Measurements from ENCODE around the gene IL1RAP. TPM values are rescaled to one million over a fixed set of nuclear protein-coding genes. Genes with fewer than 3 reads are reported as not detected.

The IL1RAP gene
- total RNA-seq, 2 donors from 2014 or later: 17.2 to 29.2 TPM

DNA sequence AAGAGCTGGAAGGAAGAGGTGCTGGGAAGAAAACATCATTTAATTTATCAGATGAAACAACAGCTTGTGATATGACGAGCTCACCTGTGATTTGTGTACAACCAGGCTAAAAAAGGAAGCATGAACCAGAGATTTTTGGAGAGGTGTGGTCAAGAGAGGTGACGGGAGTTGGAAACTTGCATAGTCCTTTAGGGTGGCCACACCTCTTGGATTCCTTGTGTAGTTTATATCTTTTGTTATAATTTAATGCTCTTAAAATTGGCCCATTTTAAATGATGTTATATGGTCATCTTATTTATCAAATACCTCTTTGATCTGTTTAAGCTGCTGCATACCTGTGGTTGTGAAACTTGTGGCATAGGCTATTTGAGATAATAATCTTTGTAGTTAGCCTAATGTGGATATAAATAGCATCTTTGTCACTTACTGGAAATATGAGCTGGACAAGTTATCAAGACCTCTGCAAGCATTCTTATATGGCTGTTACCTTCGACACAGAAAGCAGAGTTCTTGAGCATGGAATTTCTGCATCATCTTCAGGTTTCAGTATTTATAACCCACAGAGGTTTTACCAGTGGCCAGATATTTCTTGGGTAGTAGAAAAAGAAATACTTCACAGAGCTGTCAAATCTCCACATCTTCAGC is 49.1 kb downstream of the IL1RAP start:
- peaks cover 30% of the 10 kb centered on the region for H3K36me3 Mint-ChIP-seq (ENCODE audit: low read depth)
- ATAC-seq (replicated peaks): peak; percentile 42
- peaks cover 39% of the 10 kb centered on the region for H3K4me1 Mint-ChIP-seq
- H3K4me3 Mint-ChIP-seq: peak overlapping the region; percentile 71
- H3K27ac Mint-ChIP-seq: peak overlapping the region; percentile 95
- no peaks in the 10 kb centered on the region for H3K9me3 Mint-ChIP-seq
- no peaks in the 10 kb centered on the region for H3K27me3 Mint-ChIP-seq

DNA sequence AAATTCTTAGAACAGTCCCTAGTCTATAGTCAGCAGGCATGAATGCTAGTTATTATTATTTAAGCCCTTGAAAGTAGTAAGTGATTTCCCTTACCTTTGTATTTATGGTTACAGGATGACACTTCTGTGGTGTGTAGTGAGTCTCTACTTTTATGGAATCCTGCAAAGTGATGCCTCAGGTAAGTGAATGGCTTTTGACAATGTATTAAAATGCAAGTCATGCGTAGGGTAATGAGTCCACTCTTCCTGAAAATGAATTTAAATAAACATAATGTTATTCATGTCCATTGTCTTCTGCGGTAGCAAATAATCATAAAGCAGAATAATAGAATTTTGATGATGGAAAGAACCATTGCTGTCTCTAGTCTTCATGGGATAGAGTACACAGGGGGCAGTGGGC is 50.3 kb downstream of the IL1RAP start:
- Mint-ChIP-seq H3K27ac (no peak overlapping the region), H3K9me3 (no peaks in the 10 kb centered on the region), H3K27me3 (no peaks in the 10 kb centered on the region), H3K4me1 (peaks cover 40% of the 10 kb centered on the region), H3K4me3 (peak overlapping the region; percentile 71), H3K36me3 (ENCODE audit: low read depth) (peaks cover 31% of the 10 kb centered on the region)
- no peak for ATAC-seq (replicated peaks)

DNA sequence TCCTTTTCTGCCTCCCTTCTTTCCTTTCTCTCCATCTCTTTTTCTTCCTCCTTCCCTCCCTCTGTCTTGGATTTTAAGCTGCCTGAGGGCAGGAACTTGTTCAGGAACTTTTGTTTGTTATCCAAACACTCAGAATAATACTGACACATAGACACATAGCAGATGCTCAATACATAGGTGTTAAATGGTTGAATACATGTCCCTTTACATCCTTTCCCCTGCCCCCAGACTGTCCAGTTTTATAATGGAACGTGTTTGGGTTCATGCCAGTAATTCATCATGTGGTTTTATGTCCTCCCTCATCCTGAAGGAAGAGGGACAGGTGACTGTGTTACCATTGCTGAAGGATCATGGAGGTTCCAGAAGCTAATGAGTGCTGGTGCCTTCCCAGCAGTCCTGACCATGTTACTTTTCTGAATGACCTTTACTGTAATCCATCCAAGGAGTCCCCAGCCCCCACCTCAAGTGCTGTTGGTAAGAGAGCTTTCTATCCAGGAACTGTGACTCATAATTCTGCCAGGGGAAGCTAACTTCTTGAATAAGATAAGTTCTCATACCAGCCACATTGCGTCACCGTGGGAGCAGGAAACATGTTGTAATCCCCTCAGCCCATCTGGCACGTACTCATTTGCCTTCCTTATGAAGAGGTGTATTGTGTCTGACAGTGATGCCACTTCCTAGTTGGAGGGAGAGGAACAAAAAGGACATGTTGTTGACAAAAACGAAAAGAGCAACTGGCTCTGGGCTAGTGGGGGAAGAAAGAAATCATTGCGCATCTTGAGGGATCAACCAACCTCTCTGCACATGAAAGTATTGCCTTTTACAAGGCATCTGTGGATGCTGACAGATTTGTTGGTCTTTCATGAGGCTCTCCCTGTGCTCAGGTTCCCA is 52.4 kb downstream of the IL1RAP start:
- H3K27ac Mint-ChIP-seq: peak overlapping the region; percentile 79
- H3K9me3 Mint-ChIP-seq: no peaks in the 10 kb centered on the region
- H3K4me1 Mint-ChIP-seq: peaks cover 43% of the 10 kb centered on the region
- no peaks in the 10 kb centered on the region for H3K27me3 Mint-ChIP-seq
- ATAC-seq (replicated peaks): peak; percentile 89
- peak overlapping the region; percentile 59 for H3K4me3 Mint-ChIP-seq
- peaks cover 35% of the 10 kb centered on the region for H3K36me3 Mint-ChIP-seq (ENCODE audit: low read depth)

DNA sequence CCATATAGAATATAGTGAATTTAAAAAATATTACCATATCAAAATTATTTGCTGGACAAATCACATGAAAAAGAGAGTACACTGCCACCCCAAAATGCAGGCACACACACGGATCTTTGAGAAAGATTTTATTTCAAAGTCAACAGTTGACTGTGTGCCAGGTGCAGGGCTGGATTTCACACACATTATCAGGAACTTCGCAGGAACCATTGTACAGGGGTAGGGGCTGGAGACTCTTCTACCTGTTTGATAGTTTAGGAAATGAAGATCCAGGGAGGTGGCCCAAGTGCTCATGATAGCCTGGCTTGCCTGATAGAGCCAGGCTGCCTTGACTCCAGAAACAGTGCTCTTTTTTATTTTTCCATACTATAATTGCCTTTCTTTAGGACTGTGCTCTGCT is 54.2 kb downstream of the IL1RAP start:
- H3K9me3 Mint-ChIP-seq: no peaks in the 10 kb centered on the region
- H3K27me3 Mint-ChIP-seq: no peaks in the 10 kb centered on the region
- peak overlapping the region; percentile 62 for H3K27ac Mint-ChIP-seq
- H3K36me3 Mint-ChIP-seq (ENCODE audit: low read depth): peaks cover 34% of the 10 kb centered on the region
- H3K4me1 Mint-ChIP-seq: peaks cover 31% of the 10 kb centered on the region
- ATAC-seq (replicated peaks): no peak
- no peak overlapping the region for H3K4me3 Mint-ChIP-seq

DNA sequence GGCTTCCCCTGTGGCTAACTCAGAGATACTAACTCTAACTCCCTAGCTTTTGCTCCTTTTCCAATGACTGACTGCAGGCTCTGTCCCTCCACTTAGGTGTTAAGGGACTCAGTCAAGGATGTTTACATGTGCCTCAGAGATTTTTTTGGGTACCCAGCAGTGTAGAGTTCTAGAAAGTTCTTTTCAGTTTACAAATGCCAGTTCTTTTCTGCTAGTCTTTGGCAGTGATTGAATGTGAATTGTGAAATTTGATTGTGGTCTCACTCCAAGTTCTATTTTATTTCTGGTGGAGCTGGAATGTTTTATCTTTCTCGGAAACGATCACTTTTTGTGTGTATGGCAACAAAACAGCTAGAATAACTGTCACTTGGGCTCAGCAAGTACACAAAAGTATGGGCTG is 60.6 kb downstream of the IL1RAP start:
- no peak for ATAC-seq (replicated peaks)
- no peak overlapping the region for H3K27ac Mint-ChIP-seq
- no peaks in the 10 kb centered on the region for H3K9me3 Mint-ChIP-seq
- H3K4me1 Mint-ChIP-seq: peaks cover 6% of the 10 kb centered on the region
- H3K36me3 Mint-ChIP-seq (ENCODE audit: low read depth): peaks cover 1% of the 10 kb centered on the region
- no peak overlapping the region for H3K4me3 Mint-ChIP-seq
- no peaks in the 10 kb centered on the region for H3K27me3 Mint-ChIP-seq

DNA sequence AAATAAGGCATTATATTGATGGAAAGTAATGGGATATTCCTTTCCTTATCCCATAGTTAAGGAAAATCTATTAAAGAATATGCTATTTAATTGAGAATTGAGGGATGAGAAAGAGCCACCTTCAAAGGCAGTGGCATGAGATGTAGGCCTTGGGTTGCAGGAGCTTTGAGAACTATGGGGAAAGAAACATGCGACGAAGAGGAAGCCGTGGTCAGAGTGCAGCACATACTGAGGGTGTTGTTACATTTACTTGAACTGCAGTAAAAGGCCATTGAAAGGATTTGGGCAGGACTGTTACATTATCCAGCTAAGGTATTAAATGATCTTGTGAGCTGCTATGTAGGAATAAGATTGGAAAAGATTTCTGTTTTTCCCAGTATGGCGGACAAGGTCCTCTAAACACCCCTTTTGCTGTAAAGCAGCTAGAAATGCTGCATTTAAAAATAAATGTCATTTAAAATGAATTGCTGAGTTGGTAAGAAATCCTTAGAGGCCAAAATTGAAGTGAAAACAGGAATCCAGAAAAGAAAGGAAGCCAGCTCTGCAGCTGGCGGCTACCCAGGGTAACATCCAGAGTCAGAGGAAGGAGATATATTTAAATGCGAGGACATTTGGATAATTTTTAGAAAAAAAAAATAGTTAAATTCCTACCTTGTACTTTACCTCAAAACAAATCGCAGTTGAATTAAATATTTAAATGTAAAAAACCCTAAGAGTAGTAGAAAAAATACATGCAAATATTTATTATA is 61.7 kb downstream of the IL1RAP start:
- Mint-ChIP-seq H3K27me3 (no peaks in the 10 kb centered on the region), H3K9me3 (no peaks in the 10 kb centered on the region), H3K4me3 (no peak overlapping the region), H3K27ac (peak overlapping the region; percentile 7), H3K4me1 (no peaks in the 10 kb centered on the region), H3K36me3 (ENCODE audit: low read depth) (no peaks in the 10 kb centered on the region)
- ATAC-seq (replicated peaks): no peak

DNA sequence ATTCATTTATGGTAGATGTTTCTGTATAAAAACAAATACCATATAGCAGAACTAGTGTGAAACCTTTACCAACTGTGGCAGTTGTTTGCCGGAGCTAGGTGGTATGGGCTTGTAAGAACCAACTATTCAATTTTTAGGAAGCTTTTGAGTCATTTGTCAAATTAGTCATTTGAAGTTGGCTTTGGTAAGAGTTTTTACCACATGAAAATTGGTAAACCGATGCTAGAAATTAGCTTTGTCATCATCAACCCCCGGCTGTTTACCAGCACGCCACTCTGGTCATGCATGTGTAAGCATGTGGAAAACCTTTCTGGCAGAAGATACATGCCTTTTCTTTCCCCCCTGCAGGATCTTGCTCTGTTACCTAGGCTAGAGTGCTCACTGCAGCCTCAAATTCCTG is 63.3 kb downstream of the IL1RAP start:
- Mint-ChIP-seq H3K36me3 (ENCODE audit: low read depth) (no peaks in the 10 kb centered on the region), H3K27ac (peak overlapping the region; percentile 74), H3K4me3 (no peak overlapping the region), H3K9me3 (no peaks in the 10 kb centered on the region), H3K4me1 (no peaks in the 10 kb centered on the region), H3K27me3 (no peaks in the 10 kb centered on the region)
- peak; percentile 87 for ATAC-seq (replicated peaks)

DNA sequence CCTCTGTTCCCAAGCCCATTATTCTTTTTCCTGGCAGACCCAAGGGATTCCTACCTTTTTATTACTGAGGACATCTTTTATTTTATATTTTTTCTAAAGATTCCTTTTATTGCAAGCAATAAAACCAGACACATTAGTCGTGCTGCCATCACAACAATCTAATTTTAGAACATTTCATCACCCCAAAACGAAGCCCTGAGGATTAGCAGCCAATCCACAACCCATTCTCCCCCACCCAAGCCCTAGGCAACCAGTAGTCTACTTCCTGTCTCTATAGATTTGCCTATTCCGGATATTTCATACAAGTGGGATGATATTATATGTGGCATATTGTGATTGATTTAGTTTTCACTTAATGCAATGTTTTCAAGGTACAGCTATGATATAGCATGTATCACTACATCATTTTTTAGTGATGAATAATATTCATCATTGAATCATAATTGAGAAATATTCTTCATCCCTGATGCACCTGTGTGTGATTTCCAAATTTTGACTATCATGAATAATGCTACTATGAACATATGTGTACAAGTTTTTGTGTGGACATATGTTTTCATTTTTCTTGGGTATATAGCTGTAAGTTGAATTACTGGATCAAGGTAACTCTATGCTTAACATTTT is 65.7 kb downstream of the IL1RAP start:
- peak; percentile 18 for ATAC-seq (replicated peaks)
- no peaks in the 10 kb centered on the region for H3K4me1 Mint-ChIP-seq
- no peak overlapping the region for H3K4me3 Mint-ChIP-seq
- H3K27me3 Mint-ChIP-seq: no peaks in the 10 kb centered on the region
- no peaks in the 10 kb centered on the region for H3K36me3 Mint-ChIP-seq (ENCODE audit: low read depth)
- no peaks in the 10 kb centered on the region for H3K9me3 Mint-ChIP-seq
- H3K27ac Mint-ChIP-seq: no peak overlapping the region

DNA sequence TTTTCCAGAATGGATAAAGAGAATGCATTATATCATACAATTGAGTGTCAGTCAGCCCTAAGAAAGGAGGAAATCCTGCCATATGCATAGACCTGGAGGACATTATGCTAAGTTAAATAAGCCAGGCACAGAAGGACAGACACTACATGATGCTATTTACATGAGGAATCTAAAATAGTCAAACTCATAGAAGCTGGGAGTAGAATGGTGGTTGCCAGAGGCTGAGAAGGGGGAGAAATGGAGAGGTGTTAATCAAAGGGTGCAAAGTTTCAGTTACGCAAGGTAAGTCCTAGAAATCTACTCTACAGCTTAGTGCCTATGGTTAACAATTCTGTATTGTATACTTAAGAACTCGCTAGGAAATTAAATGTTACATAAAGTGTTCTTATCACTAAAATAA is 66.5 kb downstream of the IL1RAP start:
- no peaks in the 10 kb centered on the region for H3K27me3 Mint-ChIP-seq
- no peaks in the 10 kb centered on the region for H3K9me3 Mint-ChIP-seq
- no peak overlapping the region for H3K4me3 Mint-ChIP-seq
- no peaks in the 10 kb centered on the region for H3K36me3 Mint-ChIP-seq (ENCODE audit: low read depth)
- no peak overlapping the region for H3K27ac Mint-ChIP-seq
- H3K4me1 Mint-ChIP-seq: no peaks in the 10 kb centered on the region
- ATAC-seq (replicated peaks): no peak

DNA sequence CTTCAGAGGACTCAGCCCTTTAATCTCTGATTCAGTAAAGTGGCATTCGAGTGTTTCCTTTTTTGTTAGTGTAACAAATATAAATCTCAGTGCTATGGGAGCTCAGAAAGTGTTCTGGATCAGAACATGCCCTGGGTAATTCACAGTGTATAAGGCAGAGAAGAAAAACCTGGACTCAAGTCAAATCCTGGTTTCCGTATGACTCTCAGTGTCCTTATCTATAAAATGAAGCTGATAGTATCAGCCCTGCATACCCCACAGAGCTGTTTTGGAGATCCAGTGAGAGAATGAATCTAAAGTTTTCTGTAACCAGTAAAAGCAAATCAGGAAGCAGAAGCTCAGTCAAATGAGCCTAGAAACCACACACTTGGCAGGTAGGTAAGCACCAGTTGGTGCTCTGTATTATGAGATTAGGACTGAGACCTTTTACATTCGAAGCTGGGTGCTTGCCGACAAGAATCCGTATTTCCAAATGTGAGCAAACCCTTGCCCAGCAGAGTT is 67.2 kb downstream of the IL1RAP start:
- H3K4me3 Mint-ChIP-seq: no peak overlapping the region
- peaks cover 6% of the 10 kb centered on the region for H3K4me1 Mint-ChIP-seq
- no peaks in the 10 kb centered on the region for H3K27me3 Mint-ChIP-seq

DNA sequence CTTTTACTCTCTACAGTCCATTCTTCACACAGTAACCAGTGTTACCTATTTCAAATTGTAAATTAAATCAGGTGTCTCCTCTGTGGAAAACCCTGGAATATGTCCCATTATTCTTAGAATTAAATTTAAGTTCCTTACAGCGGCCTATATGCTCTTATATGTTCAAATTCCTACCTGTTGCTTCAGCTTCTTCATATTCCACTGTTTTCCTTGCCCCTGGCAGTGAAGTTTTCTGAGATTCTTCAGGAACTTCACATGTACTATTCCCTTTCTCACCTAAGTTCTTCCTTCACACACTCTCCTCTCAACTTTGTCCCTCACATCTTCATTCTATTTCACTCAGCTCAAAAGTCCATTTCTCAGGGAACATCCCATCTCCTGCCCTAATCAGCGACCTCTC is 68.8 kb downstream of the IL1RAP start:
- Mint-ChIP-seq H3K27me3 (no peaks in the 10 kb centered on the region), H3K9me3 (no peaks in the 10 kb centered on the region), H3K4me3 (no peak overlapping the region), H3K36me3 (ENCODE audit: low read depth) (no peaks in the 10 kb centered on the region), H3K4me1 (peaks cover 21% of the 10 kb centered on the region), H3K27ac (no peak overlapping the region)
- no peak for ATAC-seq (replicated peaks)

More for the DNA sequence above, 67.2 kb downstream of the IL1RAP start:
- H3K27ac Mint-ChIP-seq: no peak overlapping the region
- no peaks in the 10 kb centered on the region for H3K36me3 Mint-ChIP-seq (ENCODE audit: low read depth)
- ATAC-seq (replicated peaks): no peak
- no peaks in the 10 kb centered on the region for H3K9me3 Mint-ChIP-seq

DNA sequence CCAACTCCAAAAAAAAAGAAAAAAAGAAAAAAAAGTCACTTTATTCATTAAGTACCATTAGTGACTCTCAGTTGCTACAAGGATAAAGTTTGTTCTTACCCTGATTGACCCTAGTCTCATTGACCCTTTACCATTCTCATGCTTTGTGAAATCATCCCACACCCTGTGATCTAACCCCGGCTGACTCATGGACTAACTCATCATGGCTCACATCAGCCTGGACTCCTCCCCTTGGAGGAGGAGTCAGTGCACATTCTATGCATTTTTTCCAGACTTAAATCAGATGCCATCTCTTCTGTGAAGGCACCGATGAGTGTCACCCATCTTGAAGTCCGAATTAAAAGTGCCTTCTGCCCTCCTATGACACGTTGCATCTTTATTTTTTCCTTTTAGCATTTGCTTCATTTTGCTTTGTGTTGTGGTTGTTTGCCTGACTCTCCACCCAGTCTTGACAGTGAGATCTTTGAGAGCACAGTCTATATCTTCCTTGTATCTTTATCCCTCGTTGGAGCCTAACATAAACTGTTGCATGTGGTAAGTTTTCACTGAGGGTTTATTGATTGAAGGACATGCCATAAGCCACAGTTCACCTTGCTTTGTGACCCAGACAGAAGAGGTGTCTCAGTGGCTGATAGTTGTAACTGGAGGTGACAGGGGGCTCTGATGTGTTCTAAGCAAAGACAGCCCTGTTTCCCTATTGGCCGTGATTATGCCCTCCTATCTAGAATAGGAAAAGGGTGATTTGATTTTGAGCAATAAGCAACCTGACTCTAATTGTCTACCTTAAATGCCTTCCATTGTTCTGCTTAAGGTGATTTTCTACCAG is 72.1 kb downstream of the IL1RAP start:
- Mint-ChIP-seq H3K27ac (peak overlapping the region; percentile 96), H3K36me3 (ENCODE audit: low read depth) (no peaks in the 10 kb centered on the region), H3K4me3 (peak overlapping the region; percentile 84), H3K27me3 (no peaks in the 10 kb centered on the region), H3K4me1 (peaks cover 21% of the 10 kb centered on the region), H3K9me3 (no peaks in the 10 kb centered on the region)
- ATAC-seq (replicated peaks): peak; percentile 90

DNA sequence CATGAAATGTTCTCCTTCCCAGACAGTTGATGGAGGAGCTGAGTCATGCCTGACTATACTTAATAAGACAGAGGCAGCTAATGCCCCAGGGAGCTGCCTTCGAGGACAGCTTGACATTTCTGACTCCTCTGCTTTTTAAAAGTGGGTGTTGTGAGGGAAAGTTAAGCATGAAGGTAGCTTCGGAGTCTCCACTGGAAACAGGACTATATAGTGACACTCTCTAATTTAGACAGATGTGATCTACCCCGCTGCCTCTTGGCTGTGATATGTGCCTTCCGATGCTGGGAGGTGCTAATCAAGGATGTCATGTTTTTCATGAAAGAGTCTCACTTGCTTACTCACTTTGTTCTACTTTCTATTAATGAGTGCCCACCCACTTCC is 72.7 kb downstream of the IL1RAP start:
- peak overlapping the region; percentile 84 for H3K4me3 Mint-ChIP-seq
- H3K36me3 Mint-ChIP-seq (ENCODE audit: low read depth): no peaks in the 10 kb centered on the region
- no peaks in the 10 kb centered on the region for H3K27me3 Mint-ChIP-seq
- peaks cover 21% of the 10 kb centered on the region for H3K4me1 Mint-ChIP-seq
- H3K27ac Mint-ChIP-seq: peak overlapping the region; percentile 96
- no peaks in the 10 kb centered on the region for H3K9me3 Mint-ChIP-seq
- ATAC-seq (replicated peaks): peak; percentile 76

All from activated T-helper 17 cell treated with anti-CD3 and anti-CD28 coated beads, Interleukin-2, amount 50 U/mL, for 72 hours (primary cell).